Stimulated activated CD4-positive, alpha-beta T cell treated with anti-CD3 and anti-CD28 coated beads, Interleukin-12 subunit alpha, Interleukin-12 subunit beta, amount 100 ng/mL, for 4 hours (primary cell): ENCODE measurements around the gene NEDD4L.

Experiments
- DNase-seq: peaks from one replicate; pipeline ENCODE4 v3.0.0-alpha.2; 2020

NEDD4L gene

DNA sequence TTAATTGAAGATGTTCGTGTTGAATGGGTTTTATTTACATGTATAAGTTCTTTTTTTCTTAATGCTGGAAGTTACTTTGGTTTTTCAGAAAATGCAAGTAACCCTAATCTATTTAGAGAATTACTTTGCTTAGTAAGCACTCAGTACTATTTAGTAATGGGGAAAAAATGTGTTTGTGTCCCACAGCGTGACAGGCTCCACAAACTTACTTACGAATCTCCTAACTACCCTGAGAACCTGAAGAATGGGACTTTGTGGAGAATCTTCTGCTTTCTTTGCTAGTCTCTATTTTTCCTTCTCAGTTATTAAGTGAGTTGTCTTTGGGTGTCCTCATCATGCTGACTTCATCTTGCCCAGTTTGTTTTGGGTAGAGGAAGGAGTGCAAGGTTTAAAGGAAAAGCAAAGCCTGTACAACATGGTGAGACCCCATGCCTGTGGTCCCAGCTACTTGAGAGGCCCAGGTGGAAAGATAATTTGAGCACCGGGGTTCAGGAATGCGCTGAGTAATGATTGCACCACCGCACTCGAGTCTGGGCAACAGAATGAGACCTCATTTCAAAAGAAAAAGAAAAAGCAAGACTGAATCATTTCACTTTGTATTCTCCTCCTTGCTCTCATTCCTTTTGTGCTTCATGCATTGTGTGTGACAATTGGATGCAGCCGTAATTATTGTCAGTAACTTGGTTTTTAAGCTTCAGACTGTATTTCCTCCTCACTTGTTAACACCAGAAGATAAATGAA, 10.2 kb downstream of the NEDD4L start:
- no peak for DNase-seq

GRCh38 chr18:58055890-58056558, 12.0 kb downstream of the NEDD4L start:
- no peak for DNase-seq

DNA sequence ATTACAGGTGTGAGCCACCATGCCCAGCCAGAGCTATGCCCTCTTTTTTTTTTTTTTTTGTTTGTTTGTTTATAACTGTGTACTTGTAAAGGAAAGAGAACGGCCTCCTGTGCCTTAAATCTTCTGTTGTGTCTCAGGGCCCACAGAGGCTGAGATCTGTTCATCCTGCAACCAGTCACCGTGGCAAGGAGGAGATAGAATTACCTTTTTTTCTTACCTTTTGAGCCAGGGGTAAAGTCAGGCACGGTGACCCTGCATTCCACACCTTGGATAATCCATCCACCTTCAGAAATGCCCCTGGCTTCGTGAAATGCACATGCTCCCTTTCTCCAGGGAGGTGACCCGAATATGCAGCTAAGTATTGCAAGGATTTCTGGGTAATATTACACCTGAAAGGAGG, 12.8 kb downstream of the NEDD4L start:
- DNase-seq = no peak

- DNase-seq = no peak
Observed at GRCh38 chr18:58057291-58057965, 13.4 kb downstream of the NEDD4L start.

- DNase-seq = no peak
Observed at GRCh38 chr18:58058720-58059119, 14.7 kb downstream of the NEDD4L start.

GRCh38 chr18:58060254-58060653, 16.2 kb downstream of the NEDD4L start:
- DNase-seq = no peak

- no peak for DNase-seq
Observed at GRCh38 chr18:58061349-58061748, 17.3 kb downstream of the NEDD4L start.

- no peak for DNase-seq
Observed at GRCh38 chr18:58064406-58064998, 20.5 kb downstream of the NEDD4L start.

DNA sequence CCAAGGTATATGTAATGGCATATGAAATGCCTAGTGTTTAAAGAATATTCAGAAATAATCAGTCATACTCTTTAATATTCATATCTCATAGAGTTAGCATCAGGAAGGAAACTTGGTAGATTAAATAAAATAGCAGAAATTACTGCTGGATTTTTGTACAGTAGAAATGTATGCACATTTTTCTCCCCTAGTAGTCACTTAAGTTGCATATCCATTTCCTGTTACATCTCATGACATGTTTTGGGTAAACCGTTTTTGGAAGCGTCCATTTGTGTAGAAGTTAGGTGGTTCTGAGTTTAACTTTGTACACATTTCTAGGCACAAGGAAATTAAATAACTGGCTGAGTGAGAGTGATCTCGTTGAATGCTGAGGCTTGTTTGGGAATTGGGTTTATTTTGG, 21.9 kb downstream of the NEDD4L start:
- no peak for DNase-seq

DNA sequence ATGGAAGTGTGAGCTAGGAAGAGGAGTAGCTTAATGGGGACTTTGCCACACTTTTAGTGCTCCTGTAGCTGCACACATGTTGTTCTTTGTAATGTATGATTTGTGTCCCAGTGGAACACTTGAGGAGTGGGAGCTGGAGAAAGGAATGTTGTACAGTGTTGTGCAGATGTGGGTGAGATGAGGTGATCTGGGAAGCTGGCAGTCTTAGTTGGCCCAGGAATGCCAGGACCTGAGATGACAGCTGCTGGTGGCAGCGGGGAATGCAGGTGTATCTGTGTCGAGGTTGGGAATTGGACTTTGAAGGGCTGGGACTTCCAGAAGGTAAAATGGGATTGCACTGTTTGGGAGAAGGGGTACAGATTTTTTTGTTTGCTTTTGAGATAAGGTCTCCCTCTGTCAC, 23.6 kb downstream of the NEDD4L start:
- DNase-seq = no peak

DNA sequence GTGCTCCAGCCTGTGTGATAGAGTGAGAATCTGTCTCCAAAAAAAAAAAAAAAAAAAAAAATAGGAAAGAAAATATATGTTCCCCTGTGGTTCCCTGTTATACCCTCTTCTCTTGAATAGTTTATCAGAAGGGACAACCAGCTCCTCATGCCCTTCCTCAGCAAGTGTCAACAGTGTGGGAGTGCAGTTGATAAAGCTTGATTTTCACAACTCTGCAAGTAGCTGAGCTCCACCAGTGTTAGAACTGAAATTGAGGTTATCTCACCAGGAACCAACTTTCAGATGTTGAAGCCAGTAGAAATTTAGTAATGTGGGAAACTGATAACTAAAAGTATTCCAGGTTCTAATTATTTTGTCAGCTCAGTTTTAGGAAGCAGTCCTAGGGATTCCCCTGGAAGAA, 25.1 kb downstream of the NEDD4L start:
- no peak for DNase-seq

DNA sequence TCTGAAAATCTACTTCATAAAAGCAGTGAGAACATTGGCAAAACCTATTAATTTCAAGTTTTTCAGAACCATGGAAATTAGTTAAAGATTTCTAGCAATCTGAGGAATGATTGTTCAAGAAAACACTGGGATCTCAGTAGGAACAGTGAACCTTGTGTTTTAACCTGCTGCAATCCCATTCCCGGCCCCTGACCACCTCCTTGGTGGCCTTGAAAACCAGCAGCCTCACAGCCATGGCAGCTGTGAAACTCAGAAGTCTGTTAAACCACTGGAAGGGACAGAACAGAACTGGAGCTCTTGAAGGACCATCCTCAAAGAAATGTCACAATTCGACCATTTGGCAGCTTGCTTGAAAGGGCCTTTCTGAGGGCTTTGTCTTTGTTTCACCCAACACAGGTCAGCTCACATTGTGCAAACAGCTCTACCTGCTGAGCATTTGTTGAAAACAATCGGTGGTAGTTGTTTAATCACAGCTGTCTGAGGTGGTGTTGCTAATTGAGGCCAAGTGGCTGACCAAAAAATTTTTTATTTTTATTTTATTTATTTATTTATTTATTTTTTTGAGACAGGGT, 25.8 kb downstream of the NEDD4L start:
- DNase-seq = no peak

DNA sequence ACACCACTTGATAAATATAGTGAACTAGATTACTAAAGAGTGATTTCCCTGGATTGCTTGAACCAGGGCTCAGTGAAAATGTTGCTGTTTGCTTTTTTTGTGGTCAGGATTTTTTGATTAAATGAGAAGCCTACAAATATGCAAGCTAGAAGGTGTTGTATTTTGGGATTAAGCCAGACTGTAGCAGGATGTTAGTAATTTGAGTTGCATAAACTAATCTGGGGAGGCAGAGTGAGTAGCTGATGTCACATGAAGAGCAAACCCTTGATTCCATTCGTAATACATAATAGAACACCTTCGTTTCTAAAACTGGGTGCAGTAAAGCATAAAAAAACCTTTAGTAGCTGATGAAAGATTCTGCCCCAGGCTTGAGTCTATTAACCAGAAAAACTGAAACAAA, 32.0 kb downstream of the NEDD4L start:
- DNase-seq = no peak

- DNase-seq = no peak
Observed at GRCh38 chr18:58077329-58077728, 33.3 kb downstream of the NEDD4L start.

DNA sequence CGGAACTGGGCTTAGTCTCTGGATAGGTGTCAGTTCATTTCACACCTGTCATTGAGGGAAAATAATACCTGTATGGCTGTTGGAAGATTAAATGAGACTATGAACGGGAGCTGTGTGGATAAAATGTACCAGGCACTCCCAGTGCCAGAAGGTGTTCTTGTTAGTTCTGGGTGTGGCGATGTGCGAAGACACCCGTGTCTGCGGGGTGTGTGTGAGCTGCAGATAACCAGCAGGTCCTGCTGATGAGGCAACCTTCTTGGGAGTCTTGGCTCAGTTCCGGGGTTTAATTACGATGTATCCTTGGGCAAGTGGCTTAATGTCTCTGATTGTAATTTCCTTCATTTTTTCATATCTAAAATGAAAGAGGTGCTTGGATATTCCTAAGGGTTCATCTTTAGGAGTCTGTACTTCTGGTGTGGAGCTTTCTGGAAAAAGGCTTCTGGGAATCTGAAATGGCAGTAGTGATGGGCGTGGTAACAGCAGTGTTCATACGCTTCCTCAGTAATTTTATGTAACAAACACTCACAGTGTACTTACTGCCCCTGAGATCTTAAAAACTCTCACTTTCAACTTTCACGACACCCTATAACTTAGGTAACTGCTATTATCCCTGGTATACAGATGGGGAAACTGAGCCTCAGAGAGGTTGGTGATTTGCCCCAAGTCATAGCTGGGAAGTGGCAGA, 35.0 kb downstream of the NEDD4L start:
- no peak for DNase-seq

DNA sequence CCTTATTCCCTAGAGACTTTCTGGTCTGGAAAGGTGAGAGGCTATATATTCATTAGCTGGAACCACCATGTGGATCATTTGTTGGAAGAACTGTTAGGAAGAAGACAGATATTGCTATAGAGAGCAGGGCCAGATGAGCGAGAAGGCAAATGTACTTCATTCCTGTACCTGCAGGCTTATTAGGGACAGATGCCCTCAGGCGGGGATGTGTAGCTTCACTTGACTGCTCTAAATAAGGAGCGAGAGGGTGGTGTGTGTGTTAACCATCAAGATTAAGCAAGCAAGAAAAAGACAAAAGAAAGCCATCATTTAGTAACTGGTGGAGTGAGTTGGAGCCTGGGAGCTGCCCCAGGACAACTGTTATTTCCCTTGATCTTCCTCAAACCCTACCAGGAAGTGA, 36.4 kb downstream of the NEDD4L start:
- no peak for DNase-seq

GRCh38 chr18:58087928-58088690, 44.1 kb downstream of the NEDD4L start:
- no peak for DNase-seq

DNA sequence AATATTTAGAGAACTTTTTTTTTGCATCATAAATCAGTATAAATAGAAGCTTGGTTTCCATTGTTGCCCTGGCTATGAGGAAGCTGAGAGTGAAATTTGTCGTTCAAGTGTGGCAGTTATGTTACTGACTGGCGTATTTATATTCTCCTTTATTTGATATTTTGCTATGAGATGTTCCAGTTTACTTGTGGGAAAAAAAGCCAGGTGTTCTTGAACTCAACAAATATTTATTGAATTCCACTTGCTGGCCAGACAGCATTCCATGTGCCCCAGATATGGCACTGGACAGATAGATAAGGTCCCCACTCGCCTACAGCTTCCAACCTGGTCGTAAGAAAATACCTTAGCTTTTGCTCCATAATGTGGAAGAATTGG, 44.7 kb downstream of the NEDD4L start:
- no peak for DNase-seq

DNA sequence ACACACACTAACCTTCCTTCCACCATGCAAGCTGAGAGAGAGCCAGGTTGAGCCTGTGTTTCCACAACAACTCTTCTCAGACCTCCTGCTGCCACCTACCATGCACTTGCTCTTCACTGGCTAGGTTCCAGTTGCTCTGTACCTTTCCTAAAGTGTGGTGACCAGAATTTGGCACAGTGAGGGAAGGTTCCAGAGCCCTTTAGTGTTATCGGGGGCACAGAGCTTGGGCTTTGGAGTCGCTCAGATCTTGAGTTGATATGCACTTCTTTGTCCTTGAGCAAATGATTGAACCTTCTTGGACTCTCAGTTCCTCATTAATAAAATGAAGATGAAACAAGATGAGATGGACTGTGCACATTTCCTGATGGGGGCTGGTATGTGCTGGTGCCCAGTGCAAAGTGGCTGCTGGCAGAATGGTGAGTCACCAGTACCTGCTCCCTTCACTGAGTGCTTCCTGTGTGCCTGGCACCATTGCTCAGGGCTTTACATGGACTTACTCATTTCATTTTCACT, 47.1 kb downstream of the NEDD4L start:
- DNase-seq = no peak

DNA sequence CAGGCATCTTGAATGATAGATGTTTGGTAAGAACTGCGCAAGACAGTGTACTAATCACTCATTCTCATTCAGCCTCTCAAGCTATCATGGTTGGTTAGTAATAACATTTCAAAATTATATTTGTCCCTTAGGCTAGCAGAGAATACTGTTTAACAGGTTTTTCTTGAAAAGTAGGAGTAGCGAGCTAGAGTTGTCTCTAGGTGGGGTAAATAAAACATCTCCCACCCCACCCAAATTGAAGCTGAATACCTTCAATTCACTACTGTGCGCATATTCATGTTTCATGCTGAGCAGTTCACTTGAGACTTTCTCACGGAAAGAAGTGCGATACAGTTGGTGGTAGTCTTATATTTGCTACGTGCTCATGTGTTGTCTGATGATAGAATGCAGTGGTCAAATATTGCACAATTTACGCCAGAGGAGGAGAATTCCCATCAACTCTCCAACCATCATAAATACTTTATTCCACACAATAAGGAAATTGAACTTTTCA, 49.3 kb downstream of the NEDD4L start:
- DNase-seq = no peak

- no peak for DNase-seq
Observed at GRCh38 chr18:58095222-58095621, 51.2 kb downstream of the NEDD4L start.

DNA sequence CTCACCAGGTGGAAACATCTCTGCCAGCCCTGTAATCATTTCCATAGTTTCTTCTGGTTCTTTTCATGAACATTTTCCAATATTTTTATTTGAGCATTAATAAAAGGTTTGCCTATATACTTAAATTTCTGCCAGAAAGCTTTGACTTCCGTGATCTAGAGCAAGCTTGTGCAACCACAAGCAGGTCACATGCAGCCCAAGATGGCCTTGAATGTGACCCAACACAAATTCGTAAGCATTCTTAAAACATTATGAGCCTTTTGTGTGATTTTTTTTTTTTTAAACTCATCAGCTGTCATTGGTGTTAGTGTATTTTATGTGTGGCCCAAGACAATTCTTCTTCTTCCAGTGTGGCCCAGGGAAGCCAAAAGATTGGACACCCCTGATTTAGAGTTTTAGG, 51.6 kb downstream of the NEDD4L start:
- no peak for DNase-seq
